H9 (cell line): Measurements from ENCODE around the gene GSTM3. TPM values are rescaled to one million over a fixed set of nuclear protein-coding genes. Genes with fewer than 3 reads are reported as not detected.

Experiments
- DNase-seq: peaks from one replicate; pipeline ENCODE4 v3.0.0-alpha.2; 2017
- H2AFZ ChIP-seq: one replicate; pipeline ENCODE4 v1.6.1; 2013; ENCODE audit warnings: mild to moderate bottlenecking, low read length, control low read depth, moderate library complexity
- H2AK5ac ChIP-seq: 2 replicates; pipeline ENCODE4 v1.6.1; 2013; ENCODE audit warnings: low read length, control low read depth, mixed read lengths; ENCODE audit not compliant: insufficient read length
- H2BK120ac ChIP-seq: one replicate; pipeline ENCODE4 v1.6.1; 2013; ENCODE audit warnings: low read depth, mild to moderate bottlenecking, low read length, control low read depth, inconsistent platforms; ENCODE audit not compliant: poor library complexity, severe bottlenecking
- H2BK12ac ChIP-seq: 2 replicates; pipeline ENCODE4 v1.6.1; 2013; ENCODE audit warnings: low read length, control low read depth, mixed read lengths, low read depth; ENCODE audit not compliant: insufficient read length
- H2BK15ac ChIP-seq: 2 replicates; pipeline ENCODE4 v1.6.1; 2013; ENCODE audit warnings: low read depth, low read length, control low read depth
- H2BK20ac ChIP-seq: one replicate; pipeline ENCODE4 v1.6.1; 2013; ENCODE audit warnings: low read depth, mild to moderate bottlenecking, low read length, control low read depth, inconsistent platforms; ENCODE audit not compliant: poor library complexity, severe bottlenecking
- H2BK5ac ChIP-seq: 2 replicates; pipeline ENCODE4 v1.6.1; 2013; ENCODE audit warnings: low read length, control low read depth, mixed read lengths; ENCODE audit not compliant: insufficient read length
- H3K14ac ChIP-seq: 2 replicates; pipeline ENCODE4 v1.6.1; 2013; ENCODE audit warnings: low read length, control low read depth; ENCODE audit not compliant: insufficient read depth
- H3K18ac ChIP-seq: 2 replicates; pipeline ENCODE4 v1.6.1; 2013; ENCODE audit warnings: low read depth, mild to moderate bottlenecking, mixed read lengths, low read length, control low read depth; ENCODE audit not compliant: insufficient read length
- H3K23ac ChIP-seq: 2 replicates; pipeline ENCODE4 v1.6.1; 2013; ENCODE audit warnings: low read length, control low read depth, mixed read lengths, low read depth; ENCODE audit not compliant: insufficient read length
- H3K23me2 ChIP-seq: 2 replicates; pipeline ENCODE4 v1.6.1; 2013; ENCODE audit warnings: low read depth, mild to moderate bottlenecking, mixed read lengths, low read length, control low read depth; ENCODE audit not compliant: insufficient read length, poor library complexity, severe bottlenecking
- H3K27ac ChIP-seq: 2 replicates; pipeline ENCODE4 v1.5.1; 2013; ENCODE audit warnings: low read length, control low read depth, mixed read lengths, low read depth; ENCODE audit not compliant: insufficient read length
- H3K27me3 ChIP-seq: 2 replicates; pipeline ENCODE4 v1.6.1; 2013; ENCODE audit warnings: low read length, control low read depth, inconsistent platforms; ENCODE audit not compliant: insufficient read depth
- H3K4ac ChIP-seq: 2 replicates; pipeline ENCODE4 v1.6.1; 2013; ENCODE audit warnings: low read depth, mild to moderate bottlenecking, control low read depth, inconsistent platforms, low read length, moderate library complexity
- H3K4me1 ChIP-seq: 2 replicates; pipeline ENCODE4 v1.6.1; 2013; ENCODE audit warnings: low read length, control low read depth, inconsistent platforms; ENCODE audit not compliant: insufficient read depth
- H3K4me2 ChIP-seq: 2 replicates; pipeline ENCODE4 v1.6.1; 2013; ENCODE audit warnings: low read length, control low read depth, mixed read lengths; ENCODE audit not compliant: insufficient read length, insufficient read depth
- H3K56ac ChIP-seq: 2 replicates; pipeline ENCODE4 v1.6.1; 2013; ENCODE audit warnings: low read depth, mild to moderate bottlenecking, mixed read lengths, low read length, control low read depth; ENCODE audit not compliant: insufficient read length
- H3K79me1 ChIP-seq: 2 replicates; pipeline ENCODE4 v1.6.1; 2013; ENCODE audit warnings: low read depth, mild to moderate bottlenecking, moderate library complexity, low read length, control low read depth, inconsistent platforms; ENCODE audit not compliant: insufficient read depth, poor library complexity, severe bottlenecking
- H3K79me2 ChIP-seq: 2 replicates; pipeline ENCODE4 v1.6.1; 2013; ENCODE audit warnings: low read length, control low read depth, inconsistent platforms; ENCODE audit not compliant: insufficient read depth
- H3K9ac ChIP-seq: 2 replicates; pipeline ENCODE4 v1.6.1; 2013; ENCODE audit warnings: low read length, control low read depth, mixed read lengths; ENCODE audit not compliant: insufficient read length; ENCODE audit errors: extremely low read depth
- H3K9me3 ChIP-seq: one replicate; pipeline ENCODE4 v1.6.1; 2013; ENCODE audit warnings: low read depth, low read length, inconsistent platforms; ENCODE audit not compliant: control insufficient read depth
- H3T11ph ChIP-seq: one replicate; pipeline ENCODE4 v1.6.1; 2013; ENCODE audit warnings: mild to moderate bottlenecking, low read length, control low read depth, inconsistent platforms
- H4K20me1 ChIP-seq: one replicate; pipeline ENCODE4 v1.6.1; 2013; ENCODE audit not compliant: control insufficient read depth, insufficient read length, insufficient read depth
- H4K5ac ChIP-seq: 2 replicates; pipeline ENCODE4 v1.6.1; 2013; ENCODE audit warnings: low read depth, mild to moderate bottlenecking, mixed read lengths, low read length, control low read depth; ENCODE audit not compliant: insufficient read length
- H4K8ac ChIP-seq: replicated peaks from 2 replicates; pipeline ENCODE4 v1.6.1; 2013; ENCODE audit warnings: low read length, control low read depth, mixed read lengths, low read depth; ENCODE audit not compliant: insufficient read length
- H4K91ac ChIP-seq: 2 replicates; pipeline ENCODE4 v1.6.1; 2013; ENCODE audit warnings: low read depth, mild to moderate bottlenecking, moderate library complexity, mixed read lengths, low read length, control low read depth; ENCODE audit not compliant: insufficient read length
- H3K27ac Mint-ChIP-seq, 3 experiments: 2 replicates in 2 of 3; 3 replicates in 1 of 3; pipeline ENCODE4 v1.8.0; 2020 to 2021; ENCODE audit warnings: mixed read lengths in 3 of 3, mild to moderate bottlenecking in 1 of 3, moderate library complexity in 1 of 3
- H3K27me3 Mint-ChIP-seq: 2 replicates; pipeline ENCODE4 v1.8.0; 2021; ENCODE audit warnings: low read depth, mild to moderate bottlenecking, moderate library complexity, mixed read lengths
- H3K36me3 Mint-ChIP-seq, 3 experiments: 2 replicates in 2 of 3; 3 replicates in 1 of 3; pipeline ENCODE4 v1.8.0; 2020 to 2021; ENCODE audit warnings: low read depth in 3 of 3, mixed read lengths in 3 of 3; ENCODE audit not compliant: insufficient read depth in 1 of 3
- H3K4me1 Mint-ChIP-seq, 2 experiments: 2 replicates each; pipeline ENCODE4 v1.8.0; 2020; ENCODE audit warnings: mixed read lengths in 2 of 2
- H3K4me3 Mint-ChIP-seq, 2 experiments: 2 replicates in 1 of 2; 3 replicates in 1 of 2; pipeline ENCODE4 v1.8.0; 2020 to 2021; ENCODE audit warnings: mild to moderate bottlenecking in 2 of 2, mixed read lengths in 2 of 2, moderate library complexity in 1 of 2
- H3K9me3 Mint-ChIP-seq, 2 experiments: 2 replicates in 1 of 2; 3 replicates in 1 of 2; pipeline ENCODE4 v1.8.0; 2020; ENCODE audit warnings: mild to moderate bottlenecking in 2 of 2, mixed read lengths in 2 of 2, moderate library complexity in 1 of 2
- WGBS: extraction: QIAGEN DNeasy Blood & Tissue Kit; methylation state at CpG from one replicate; pipeline ENCODE4 v1.1.7; 2013; ENCODE audit warnings: missing lambda C conversion rate, low lambda C conversion rate, mixed read lengths; ENCODE audit not compliant: insufficient read length; ENCODE audit errors: extremely low coverage; 5-methylcytosine and 5-hydroxymethylcytosine counted together
- total RNA-seq: library from RNA; stranded (reverse); gene quantifications from 2 replicates; pipeline ENCODE4 v1.2.1, GENCODE V29; 2021
- TF ChIP-seq, protein P1 (sequence below): fragments of 200-600 bp; sonication (generic); conservative IDR thresholded peaks from 3 replicates; pipeline ENCODE4 v1.8.0; 2021; ENCODE audit warnings: antibody characterized with exemption, mild to moderate bottlenecking

GSTM3 gene
- total RNA-seq, 1 experiment from 2014 or later = 3.5 TPM

DNA sequence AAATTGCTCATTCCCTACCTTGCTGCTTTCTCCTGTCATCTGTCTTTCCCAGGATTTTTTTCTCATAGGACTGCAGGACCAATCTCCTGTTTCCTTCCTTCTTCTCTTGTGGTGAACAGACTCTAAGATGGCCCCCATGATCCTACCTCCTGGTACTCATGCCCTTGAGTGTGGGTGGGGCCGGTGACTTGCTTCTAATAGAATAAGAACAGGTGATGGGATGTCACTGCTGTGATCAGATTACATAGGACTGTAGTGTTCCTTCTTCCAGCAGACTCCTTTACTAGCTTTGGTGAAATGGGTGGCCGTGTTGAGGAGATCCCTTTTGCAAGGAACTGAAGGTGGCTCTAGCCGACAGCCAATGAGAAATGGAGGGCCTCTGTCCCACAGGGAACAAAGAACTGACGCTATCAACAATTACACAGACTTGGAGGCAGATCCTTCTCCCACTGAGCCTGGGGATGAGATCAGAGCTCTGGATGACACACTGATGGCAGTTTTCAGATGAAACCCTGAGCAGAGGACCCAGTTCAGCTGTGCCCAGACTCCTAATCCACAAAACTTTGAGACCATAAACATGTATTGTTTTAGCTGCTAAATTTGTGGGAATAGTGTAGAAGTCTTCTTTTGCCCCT lies 7.5 kb downstream of the GSTM3 start:
- Histone ChIP-seq H3K56ac (no peak overlapping the region), H2BK15ac (no peak overlapping the region), H2BK12ac (no peak overlapping the region), H3K18ac (no peak overlapping the region), H3K4ac (no peak overlapping the region), H2BK5ac (no peak overlapping the region), H3T11ph (no peak overlapping the region), H4K20me1 (no peaks in the 10 kb centered on the region), H3K14ac (no peak overlapping the region), H3K79me1 (no peaks in the 10 kb centered on the region), H3K23me2 (no peaks in the 10 kb centered on the region), H4K91ac (no peak overlapping the region), H2AK5ac (no peak overlapping the region), H4K5ac (no peak overlapping the region), H3K79me2 (no peaks in the 10 kb centered on the region), H4K8ac (no peak overlapping the region), H3K27me3 (no peaks in the 10 kb centered on the region), H3K9ac (no peak overlapping the region), H3K27ac (no peak overlapping the region), H2BK20ac (no peak overlapping the region), H3K23ac (no peak overlapping the region), H3K4me1 (no peaks in the 10 kb centered on the region), H2BK120ac (no peak overlapping the region), H3K4me2 (no peak overlapping the region), H3K9me3 (no peaks in the 10 kb centered on the region), H2AFZ (no peak overlapping the region)
- Mint-ChIP-seq H3K27me3 (peaks cover 35% of the 10 kb centered on the region), H3K9me3 (peaks cover 0 to 3% of the 10 kb centered on the region in 2 experiments; a peak in 1 of 5 replicates), H3K36me3 (peaks cover 0 to 18% (median 0%) of the 10 kb centered on the region in 3 experiments; a peak in 3 of 7 replicates), H3K4me3 (no peak overlapping the region), H3K4me1 (peaks cover 2 to 14% of the 10 kb centered on the region in 2 experiments; a peak in 3 of 4 replicates), H3K27ac (no peak overlapping the region)
- TF ChIP-seq, protein P1, sequence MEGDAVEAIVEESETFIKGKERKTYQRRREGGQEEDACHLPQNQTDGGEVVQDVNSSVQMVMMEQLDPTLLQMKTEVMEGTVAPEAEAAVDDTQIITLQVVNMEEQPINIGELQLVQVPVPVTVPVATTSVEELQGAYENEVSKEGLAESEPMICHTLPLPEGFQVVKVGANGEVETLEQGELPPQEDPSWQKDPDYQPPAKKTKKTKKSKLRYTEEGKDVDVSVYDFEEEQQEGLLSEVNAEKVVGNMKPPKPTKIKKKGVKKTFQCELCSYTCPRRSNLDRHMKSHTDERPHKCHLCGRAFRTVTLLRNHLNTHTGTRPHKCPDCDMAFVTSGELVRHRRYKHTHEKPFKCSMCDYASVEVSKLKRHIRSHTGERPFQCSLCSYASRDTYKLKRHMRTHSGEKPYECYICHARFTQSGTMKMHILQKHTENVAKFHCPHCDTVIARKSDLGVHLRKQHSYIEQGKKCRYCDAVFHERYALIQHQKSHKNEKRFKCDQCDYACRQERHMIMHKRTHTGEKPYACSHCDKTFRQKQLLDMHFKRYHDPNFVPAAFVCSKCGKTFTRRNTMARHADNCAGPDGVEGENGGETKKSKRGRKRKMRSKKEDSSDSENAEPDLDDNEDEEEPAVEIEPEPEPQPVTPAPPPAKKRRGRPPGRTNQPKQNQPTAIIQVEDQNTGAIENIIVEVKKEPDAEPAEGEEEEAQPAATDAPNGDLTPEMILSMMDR = no peak
- WGBS = no CpG with 5 or more reads among the region's 4 CpGs
- no peak for DNase-seq
